Large intestine (tissue), 3 donors: Measurements from ENCODE around the gene RCN1. TPM values are rescaled to one million over a fixed set of nuclear protein-coding genes. Genes with fewer than 3 reads are reported as not detected.

Source experiments
- DNase-seq, 2 donors: peaks; one replicate each; pipeline versions ENCODE4 v3.0.0 to v3.0.0-alpha.2; 2013
- H3K27ac ChIP-seq: one replicate; pipeline ENCODE4 v1.5.1; 2013; ENCODE audit warnings: low read length
- H3K27me3 ChIP-seq: 2 replicates; pipeline ENCODE4 v1.6.1; 2013; ENCODE audit warnings: low read length; ENCODE audit not compliant: control insufficient read depth, insufficient read depth
- H3K36me3 ChIP-seq: 2 replicates; pipeline ENCODE4 v1.6.1; 2013; ENCODE audit warnings: low read length; ENCODE audit not compliant: control insufficient read depth, insufficient read depth
- H3K4me1 ChIP-seq: one replicate; pipeline ENCODE4 v1.6.1; 2013; ENCODE audit warnings: low read length; ENCODE audit not compliant: control insufficient read depth, insufficient read depth
- H3K4me3 ChIP-seq: one replicate; pipeline ENCODE4 v1.5.1; 2013; ENCODE audit warnings: low read length
- H3K9me3 ChIP-seq: one replicate; pipeline ENCODE4 v1.6.1; 2013; ENCODE audit warnings: mild to moderate bottlenecking, low read depth, low read length, moderate library complexity; ENCODE audit not compliant: control insufficient read depth
- WGBS: methylation state at CpG from one replicate; pipeline ENCODE4 v1.1.5; 2013; ENCODE audit warnings: low lambda C conversion rate; ENCODE audit not compliant: insufficient coverage; 5-methylcytosine and 5-hydroxymethylcytosine counted together
- polyA plus RNA-seq: library from polyadenylated mRNA; unstranded; fragments of 120-200 nt; gene quantifications from one replicate; pipeline ENCODE4 v1.2.1, GENCODE V29; 2013

RCN1 gene
- polyA plus RNA-seq, 1 donor = 101 TPM

- Histone ChIP-seq H3K4me3 (no peak overlapping the region), H3K27me3 (peaks cover 25% of the 10 kb centered on the region), H3K27ac (no peak overlapping the region), H3K4me1 (no peaks in the 10 kb centered on the region), H3K9me3 (no peaks in the 10 kb centered on the region), H3K36me3 (no peaks in the 10 kb centered on the region)
- DNase-seq = no peak
- WGBS = 86% methylated on average over 1 of the region's 1 CpG
Measured at GRCh38 chr11:32073644-32074026, 17.2 kb upstream of the RCN1 start.

GRCh38 chr11:32079553-32079952 is 11.3 kb upstream of the RCN1 start:
- peaks cover 6% of the 10 kb centered on the region for H3K27me3 ChIP-seq
- no peaks in the 10 kb centered on the region for H3K9me3 ChIP-seq
- no peak overlapping the region for H3K27ac ChIP-seq
- 100% methylated on average over 1 of the region's 4 CpGs for WGBS
- DNase-seq = no peak
- H3K4me1 ChIP-seq = no peaks in the 10 kb centered on the region
- H3K36me3 ChIP-seq = no peaks in the 10 kb centered on the region
- H3K4me3 ChIP-seq = no peak overlapping the region

- 100% methylated on average over 1 of the region's 2 CpGs for WGBS
- Histone ChIP-seq H3K9me3 (no peaks in the 10 kb centered on the region), H3K4me3 (no peak overlapping the region), H3K36me3 (no peaks in the 10 kb centered on the region), H3K27me3 (peaks cover 8% of the 10 kb centered on the region), H3K27ac (no peak overlapping the region), H3K4me1 (no peaks in the 10 kb centered on the region)
- DNase-seq = no peak
Measured at GRCh38 chr11:32080361-32080980, 10.4 kb upstream of the RCN1 start.

GRCh38 chr11:32081129-32081641 is 9.7 kb upstream of the RCN1 start:
- H3K4me3 ChIP-seq = no peak overlapping the region
- H3K36me3 ChIP-seq = no peaks in the 10 kb centered on the region
- no peaks in the 10 kb centered on the region for H3K4me1 ChIP-seq
- DNase-seq = no peak
- H3K9me3 ChIP-seq = no peaks in the 10 kb centered on the region
- WGBS = 80% methylated on average over 1 of the region's 3 CpGs
- H3K27me3 ChIP-seq = peaks cover 8% of the 10 kb centered on the region
- no peak overlapping the region for H3K27ac ChIP-seq

- no peaks in the 10 kb centered on the region for H3K9me3 ChIP-seq
- H3K27me3 ChIP-seq = peaks cover 14% of the 10 kb centered on the region
- WGBS = no CpG with 5 or more reads among the region's 1 CpG
- no peaks in the 10 kb centered on the region for H3K4me1 ChIP-seq
- H3K27ac ChIP-seq = no peak overlapping the region
- H3K4me3 ChIP-seq = no peak overlapping the region
- H3K36me3 ChIP-seq = no peaks in the 10 kb centered on the region
- DNase-seq = no peak
Measured at GRCh38 chr11:32081901-32082300, 9.0 kb upstream of the RCN1 start.

- H3K4me3 ChIP-seq = no peak overlapping the region
- no peaks in the 10 kb centered on the region for H3K36me3 ChIP-seq
- no peak for DNase-seq
- no peak overlapping the region for H3K27ac ChIP-seq
- no peaks in the 10 kb centered on the region for H3K4me1 ChIP-seq
- no peaks in the 10 kb centered on the region for H3K9me3 ChIP-seq
- peaks cover 14% of the 10 kb centered on the region for H3K27me3 ChIP-seq
- 62% methylated on average over 2 of the region's 5 CpGs for WGBS
Measured at GRCh38 chr11:32082346-32082986, 8.4 kb upstream of the RCN1 start.

DNA sequence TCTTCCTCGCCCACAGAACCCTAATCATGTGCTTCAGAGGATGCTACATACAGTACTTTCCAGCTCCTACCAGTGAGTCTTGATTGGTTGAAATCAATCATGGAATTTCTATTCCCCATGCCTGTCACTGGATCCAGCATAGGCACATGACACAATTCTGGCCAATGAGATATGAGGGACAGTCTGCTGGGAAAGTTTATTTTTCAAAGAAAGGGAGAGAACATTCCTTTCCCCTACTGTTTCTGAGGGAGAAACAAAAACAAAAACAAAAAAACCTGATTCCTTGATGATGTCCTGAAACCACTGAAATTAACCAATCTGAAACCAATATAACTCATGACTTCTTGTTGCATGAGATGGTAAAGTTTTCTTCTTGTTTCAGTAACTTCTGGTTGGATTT is 3.3 kb upstream of the RCN1 start:
- no peak overlapping the region for H3K27ac ChIP-seq
- peaks cover 14% of the 10 kb centered on the region for H3K27me3 ChIP-seq
- no peaks in the 10 kb centered on the region for H3K36me3 ChIP-seq
- peaks cover 12% of the 10 kb centered on the region for H3K4me1 ChIP-seq
- H3K4me3 ChIP-seq = no peak overlapping the region
- WGBS = no CpG with 5 or more reads among the region's 1 CpG
- no peaks in the 10 kb centered on the region for H3K9me3 ChIP-seq
- DNase-seq = no peak

- 77% methylated on average over 2 of the region's 4 CpGs for WGBS
- Histone ChIP-seq H3K27me3 (peaks cover 14% of the 10 kb centered on the region), H3K9me3 (no peaks in the 10 kb centered on the region), H3K4me1 (peaks cover 15% of the 10 kb centered on the region), H3K27ac (no peak overlapping the region), H3K36me3 (no peaks in the 10 kb centered on the region), H3K4me3 (no peak overlapping the region)
- no peak for DNase-seq
Measured at GRCh38 chr11:32088117-32088941, 2.5 kb upstream of the RCN1 start.

DNA sequence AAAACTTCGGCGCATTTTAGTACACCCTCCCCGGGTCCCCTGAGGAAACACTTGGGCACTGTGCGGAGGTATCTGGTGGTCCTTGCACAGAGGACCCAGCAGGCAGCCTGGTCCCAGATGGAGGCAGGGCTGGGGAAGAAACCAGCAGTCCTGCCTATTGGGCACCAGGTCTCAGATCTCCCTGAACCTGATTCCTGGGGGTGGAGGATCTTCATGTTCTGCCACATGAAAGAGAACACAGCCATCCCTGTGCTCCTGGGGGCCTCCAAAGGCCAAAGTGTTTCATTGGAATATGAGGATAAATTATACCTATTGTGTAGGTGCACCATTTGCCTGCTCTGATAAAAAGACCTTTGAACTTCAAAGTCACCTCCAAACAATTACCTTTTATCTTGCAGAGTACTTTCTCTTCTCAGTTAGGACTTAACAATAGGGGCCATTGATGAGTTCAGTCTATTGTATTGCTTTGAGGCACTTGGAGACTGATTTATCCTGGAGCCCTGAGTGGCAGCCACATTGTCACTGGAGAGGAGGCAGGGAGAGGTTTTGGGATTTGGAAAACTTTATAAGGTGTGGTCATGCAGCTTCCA is 1.8 kb downstream of the RCN1 start:
- peak in 1 of 2 donors; percentile 14 for DNase-seq
- Histone ChIP-seq H3K4me1 (peaks cover 15% of the 10 kb centered on the region), H3K27ac (no peak overlapping the region)

DNA sequence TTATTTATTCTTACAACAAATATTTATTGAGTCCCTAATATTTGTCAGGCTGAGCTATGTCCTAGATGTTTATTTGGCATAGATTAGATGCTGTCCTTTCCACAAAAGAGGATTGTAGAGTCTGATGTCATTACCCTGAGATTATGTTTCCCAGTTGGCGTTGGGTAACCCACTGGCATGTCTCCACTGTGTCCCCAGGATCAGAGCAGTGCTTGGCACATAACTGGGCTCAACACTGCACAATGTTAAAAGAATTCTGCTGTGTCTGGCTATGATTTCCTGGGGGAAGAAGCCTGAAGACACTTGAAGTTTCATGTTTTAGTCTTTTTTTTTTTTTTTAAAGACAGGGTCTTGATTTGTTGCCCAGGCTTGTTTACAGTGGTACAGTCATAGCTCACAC is 4.0 kb downstream of the RCN1 start:
- no peak overlapping the region for H3K27ac ChIP-seq
- WGBS = no CpG with 5 or more reads among the region's 1 CpG

More for the DNA sequence above, 1.8 kb downstream of the RCN1 start:
- H3K36me3 ChIP-seq = peaks cover 13% of the 10 kb centered on the region
- peak overlapping the region; percentile 78 for H3K4me3 ChIP-seq
- no peaks in the 10 kb centered on the region for H3K9me3 ChIP-seq
- no CpG with 5 or more reads among the region's 4 CpGs for WGBS
- H3K27me3 ChIP-seq = peaks cover 4% of the 10 kb centered on the region

More for the DNA sequence above, 4.0 kb downstream of the RCN1 start:
- Histone ChIP-seq H3K27me3 (peaks cover 2% of the 10 kb centered on the region), H3K36me3 (peaks cover 33% of the 10 kb centered on the region), H3K4me3 (no peak overlapping the region), H3K9me3 (no peaks in the 10 kb centered on the region), H3K4me1 (peaks cover 15% of the 10 kb centered on the region)
- DNase-seq = no peak
